GM10266 (cell line): Measurements from ENCODE around the gene CCDC138.

ENCODE experiments used
- DNase-seq: peaks from one replicate; pipeline ENCODE4 v3.0.0; 2012; ENCODE audit errors: extremely low spot score
- TF ChIP-seq, protein P1 (sequence below): IDR thresholded peaks from 2 replicates; pipeline ENCODE4 v1.5.1; 2012; ENCODE audit warnings: mild to moderate bottlenecking, low read depth; ENCODE audit not compliant: control insufficient read depth, insufficient read depth; ENCODE audit errors: missing control alignments

CCDC138 gene

DNA sequence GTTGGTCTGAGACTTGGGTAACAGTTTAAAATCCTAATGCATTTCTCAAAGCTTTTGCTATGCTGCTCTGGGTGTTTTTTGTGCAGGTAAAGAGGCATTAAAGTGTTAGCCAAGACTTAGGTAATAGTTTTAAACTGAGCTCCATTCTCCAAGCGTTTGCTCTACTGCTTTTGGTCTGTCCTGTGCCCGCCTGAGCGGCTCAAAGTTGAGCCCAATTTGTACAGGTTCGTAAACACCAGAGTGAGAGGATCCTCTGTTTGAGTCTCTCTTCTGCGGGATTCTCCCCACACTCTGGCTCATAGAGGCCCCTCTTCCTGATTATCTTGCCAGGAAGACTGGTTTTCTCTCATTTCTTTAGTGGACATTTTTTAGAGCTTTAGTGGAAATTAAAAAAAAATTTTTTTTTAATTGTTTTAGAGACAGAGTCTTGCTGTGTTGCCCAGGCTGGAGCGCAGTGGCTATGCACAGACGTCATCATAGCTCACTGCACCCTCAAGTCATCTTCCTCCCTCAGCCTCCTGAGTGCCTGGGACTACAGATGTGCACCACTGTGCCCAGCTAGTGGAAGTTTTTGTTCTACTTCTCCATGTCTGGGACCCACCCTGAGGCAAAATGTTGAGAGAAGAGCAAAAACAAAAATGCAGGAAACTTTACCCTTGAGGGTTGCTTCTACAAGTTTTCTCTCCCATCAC, 16.6 kb downstream of the CCDC138 start:
- DNase-seq = no peak
- TF ChIP-seq, protein P1, sequence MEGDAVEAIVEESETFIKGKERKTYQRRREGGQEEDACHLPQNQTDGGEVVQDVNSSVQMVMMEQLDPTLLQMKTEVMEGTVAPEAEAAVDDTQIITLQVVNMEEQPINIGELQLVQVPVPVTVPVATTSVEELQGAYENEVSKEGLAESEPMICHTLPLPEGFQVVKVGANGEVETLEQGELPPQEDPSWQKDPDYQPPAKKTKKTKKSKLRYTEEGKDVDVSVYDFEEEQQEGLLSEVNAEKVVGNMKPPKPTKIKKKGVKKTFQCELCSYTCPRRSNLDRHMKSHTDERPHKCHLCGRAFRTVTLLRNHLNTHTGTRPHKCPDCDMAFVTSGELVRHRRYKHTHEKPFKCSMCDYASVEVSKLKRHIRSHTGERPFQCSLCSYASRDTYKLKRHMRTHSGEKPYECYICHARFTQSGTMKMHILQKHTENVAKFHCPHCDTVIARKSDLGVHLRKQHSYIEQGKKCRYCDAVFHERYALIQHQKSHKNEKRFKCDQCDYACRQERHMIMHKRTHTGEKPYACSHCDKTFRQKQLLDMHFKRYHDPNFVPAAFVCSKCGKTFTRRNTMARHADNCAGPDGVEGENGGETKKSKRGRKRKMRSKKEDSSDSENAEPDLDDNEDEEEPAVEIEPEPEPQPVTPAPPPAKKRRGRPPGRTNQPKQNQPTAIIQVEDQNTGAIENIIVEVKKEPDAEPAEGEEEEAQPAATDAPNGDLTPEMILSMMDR = no peak

DNA sequence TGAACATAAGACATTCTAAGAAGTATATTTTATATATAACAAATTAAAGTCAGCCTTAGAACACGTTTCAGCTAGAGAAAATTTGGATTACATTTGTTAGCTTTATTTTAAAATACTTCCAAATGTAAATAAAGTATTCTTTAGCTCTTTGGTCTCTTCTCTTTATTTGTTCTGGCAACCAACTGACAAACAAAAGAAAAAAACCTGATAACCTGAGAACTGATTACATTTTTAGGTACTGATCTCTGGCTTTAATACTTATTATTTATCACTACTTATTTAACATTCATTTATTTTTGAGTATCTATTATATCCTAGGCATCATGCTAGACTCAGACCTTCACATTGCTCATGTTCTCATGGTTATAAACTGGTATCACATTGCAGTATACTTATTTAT, 18.5 kb downstream of the CCDC138 start:
- DNase-seq = no peak
- TF ChIP-seq, protein P1 = no peak

DNA sequence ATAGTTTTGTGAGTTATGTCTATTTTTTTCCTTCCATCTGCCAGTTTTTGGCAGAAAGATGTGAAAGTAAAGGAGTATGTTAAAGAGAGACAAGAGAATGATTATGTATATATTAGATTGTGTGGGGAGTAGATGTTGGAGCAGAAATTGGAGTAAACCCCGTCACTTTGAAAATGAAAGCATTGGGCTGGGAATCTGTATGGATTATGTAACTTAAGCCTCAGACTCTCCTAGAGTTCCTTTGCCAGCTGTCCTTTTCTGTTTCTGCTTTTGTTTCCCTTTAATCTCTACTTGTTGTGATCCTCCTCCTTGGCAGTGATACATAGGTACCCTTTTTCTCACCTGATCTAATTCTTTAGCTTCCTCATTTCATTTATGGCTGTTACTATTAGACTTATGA, 19.2 kb downstream of the CCDC138 start:
- no peak for DNase-seq
- TF ChIP-seq, protein P1 = no peak

DNA sequence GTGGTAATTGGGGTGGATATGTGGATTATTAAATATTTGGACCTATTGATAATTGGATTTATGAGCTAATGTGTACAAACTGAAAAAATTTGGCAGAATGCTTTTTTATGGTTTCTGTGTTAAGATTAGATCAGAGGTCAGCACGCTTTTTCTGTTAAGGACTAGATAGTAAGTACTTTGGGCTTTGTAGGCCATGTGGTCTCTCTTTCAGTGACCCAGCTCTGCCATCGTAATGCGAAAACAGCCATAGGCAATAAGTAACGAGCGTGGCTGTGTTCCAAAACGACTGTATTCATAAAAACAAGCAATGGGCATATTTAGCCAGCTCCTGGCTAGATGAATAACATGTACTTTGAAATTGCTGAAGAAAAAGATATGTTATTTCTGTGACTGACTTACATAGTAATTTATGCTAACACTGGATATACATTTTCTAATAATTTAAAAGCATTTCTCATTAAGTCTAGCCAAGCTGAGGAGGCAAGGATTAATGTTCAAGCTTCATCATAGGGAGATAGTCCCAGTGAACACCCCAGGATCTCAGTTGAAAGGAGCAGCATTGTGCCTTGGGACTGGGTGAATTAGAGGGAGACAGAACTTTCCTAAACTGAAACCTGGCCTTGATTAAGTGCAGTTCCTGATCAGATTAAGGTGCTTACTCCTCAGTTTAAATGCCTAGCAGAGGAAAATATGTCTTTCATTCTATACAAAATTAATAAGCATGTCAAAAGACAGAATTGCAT, 20.0 kb downstream of the CCDC138 start:
- TF ChIP-seq, protein P1 = no peak
- DNase-seq = no peak

DNA sequence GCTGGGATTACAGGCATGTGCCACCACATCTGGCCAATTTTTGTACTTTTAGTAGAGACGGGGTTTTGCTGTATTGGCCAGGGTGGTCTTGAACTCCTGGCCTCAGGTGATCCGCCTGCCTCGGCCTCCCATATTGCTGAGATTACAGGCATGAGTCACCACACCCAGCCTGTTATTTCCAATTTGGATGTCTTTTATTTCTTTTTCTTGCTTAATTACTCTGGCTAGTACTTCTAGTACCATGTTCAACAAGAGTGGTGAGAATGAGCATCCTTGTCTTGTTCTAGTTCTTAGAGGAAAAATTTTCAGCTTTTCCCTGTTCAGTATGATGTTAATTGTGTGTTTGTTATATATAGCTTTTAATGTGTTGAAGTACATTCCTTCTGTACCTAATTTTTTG, 23.4 kb downstream of the CCDC138 start:
- TF ChIP-seq, protein P1 = no peak
- DNase-seq = no peak

DNA sequence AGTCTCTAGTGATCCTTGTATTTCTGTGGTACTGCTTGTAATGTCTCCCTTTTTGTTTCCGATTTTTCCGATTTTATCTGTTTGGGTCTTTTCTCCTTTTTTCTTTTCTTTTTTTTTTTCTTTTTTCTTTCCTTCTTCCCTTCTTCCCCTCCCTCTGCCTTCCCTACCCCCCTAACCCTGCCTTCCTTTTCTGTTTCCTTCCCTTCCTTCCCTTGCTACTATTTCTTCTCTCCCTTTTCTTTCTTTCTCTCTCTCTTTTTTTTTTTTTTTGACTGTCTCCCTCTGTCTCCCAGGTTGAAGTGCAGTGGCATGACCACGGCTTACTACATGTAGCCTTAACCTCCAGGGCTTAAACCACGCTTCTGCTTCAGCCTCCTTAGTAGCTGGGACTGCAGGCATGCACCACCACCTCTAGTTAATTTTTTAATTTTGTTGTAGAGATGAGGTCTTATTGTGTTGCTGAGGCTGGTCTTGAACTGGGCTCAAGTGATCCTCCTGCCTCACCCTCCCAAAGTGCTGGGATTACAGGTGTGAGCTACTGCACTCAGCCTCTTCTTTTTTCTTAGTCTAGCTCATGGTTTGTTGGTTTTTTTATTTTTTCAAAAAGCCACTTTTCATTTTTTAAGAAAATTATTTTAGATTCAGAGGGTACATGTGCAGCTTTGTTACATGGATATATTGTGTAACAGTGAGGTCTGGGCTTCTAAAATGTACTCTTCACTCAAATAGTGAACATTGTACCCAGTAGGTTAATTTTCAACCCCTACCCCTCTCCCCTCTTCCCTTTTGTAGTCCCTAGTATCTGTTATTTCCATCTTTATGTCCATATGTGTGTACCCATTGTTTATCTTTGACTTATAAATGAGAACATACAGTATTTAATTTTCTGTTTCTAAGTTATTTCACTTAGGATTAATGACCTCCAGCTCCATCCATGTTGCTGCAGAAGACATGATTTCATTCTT, 24.7 kb downstream of the CCDC138 start:
- no peak for DNase-seq
- TF ChIP-seq, protein P1 = no peak
